Stimulated activated CD4-positive, alpha-beta T cell treated with anti-CD3 and anti-CD28 coated beads, TNF-alpha, amount 100 ng/mL, for 4 hours (primary cell): Measurements from ENCODE around the gene GPR27.
A peak's percentile ranks its signal among the peaks of the same experiment; 100 is the strongest.

ENCODE experiments used
- DNase-seq, 3 experiments: peaks; one replicate each; pipeline ENCODE4 v3.0.0-alpha.2; 2020; ENCODE audit warnings: low read depth in 3 of 3

GPR27 gene

GRCh38 chr3:71732637-71733036 lies 21.0 kb upstream of the GPR27 start:
- DNase-seq, result no peak

GRCh38 chr3:71733319-71733718 lies 20.3 kb upstream of the GPR27 start:
- no peak for DNase-seq

- no peak for DNase-seq
Observed at GRCh38 chr3:71734881-71735280, 18.8 kb upstream of the GPR27 start.

GRCh38 chr3:71742621-71743020 lies 11.0 kb upstream of the GPR27 start:
- no peak for DNase-seq

- no peak for DNase-seq
Observed at GRCh38 chr3:71744738-71745137, 8.9 kb upstream of the GPR27 start.

GRCh38 chr3:71751602-71752001 lies 2.1 kb upstream of the GPR27 start:
- DNase-seq, result no peak

GRCh38 chr3:71752831-71753700 lies 589 bp upstream of the GPR27 start:
- DNase-seq, result no peak

GRCh38 chr3:71754610-71755253 lies 1.1 kb downstream of the GPR27 start:
- no peak for DNase-seq

GRCh38 chr3:71758091-71758490 lies 4.4 kb downstream of the GPR27 start:
- no peak for DNase-seq

- no peak for DNase-seq
Observed at GRCh38 chr3:71759401-71759800, 5.7 kb downstream of the GPR27 start.

- no peak for DNase-seq
Observed at GRCh38 chr3:71760140-71760539, 6.5 kb downstream of the GPR27 start.

GRCh38 chr3:71763426-71763825 lies 9.8 kb downstream of the GPR27 start:
- no peak for DNase-seq

GRCh38 chr3:71771126-71771525 lies 17.5 kb downstream of the GPR27 start:
- no peak for DNase-seq

GRCh38 chr3:71771884-71772283 lies 18.2 kb downstream of the GPR27 start:
- no peak for DNase-seq

GRCh38 chr3:71776538-71776937 lies 22.9 kb downstream of the GPR27 start:
- no peak for DNase-seq

- no peak for DNase-seq
Observed at GRCh38 chr3:71778353-71778752, 24.7 kb downstream of the GPR27 start.

GRCh38 chr3:71779674-71780377 lies 26.2 kb downstream of the GPR27 start:
- no peak for DNase-seq

GRCh38 chr3:71780430-71780829 lies 26.8 kb downstream of the GPR27 start:
- DNase-seq, result no peak

- DNase-seq, result no peak
Observed at GRCh38 chr3:71783152-71783551, 29.5 kb downstream of the GPR27 start.

GRCh38 chr3:71784201-71784913 lies 30.7 kb downstream of the GPR27 start:
- no peak for DNase-seq

GRCh38 chr3:71784914-71785531 lies 31.4 kb downstream of the GPR27 start, which contains the start of gene PROK2:
Gene PROK2, minus strand, starts transcription at chr3:71785148. Its CDS starts 96 bp downstream, at chr3:71785052.
- peak in 2 of 3 experiments; percentile 27 to 28 for DNase-seq
